GM19463 (cell line): Measurements from ENCODE around the gene FNIP1.
"Not testable (repeated sequence)": the region's sequence is repeated elsewhere in the genome, so short reads cannot be mapped to it uniquely, and the experiment has no call there.

ENCODE experiments used
- ATAC-seq: cut with Tn5 transposase; IDR thresholded peaks from one replicate; pipeline ENCODE4 v1.9.1; 2021; ENCODE audit warnings: mild to moderate bottlenecking, moderate library complexity; ENCODE audit not compliant: unreplicated experiment

Gene FNIP1

GRCh38 chr5:131641494-131641893 lies 155.3 kb downstream of the FNIP1 start:
- no peak for ATAC-seq

GRCh38 chr5:131640043-131640856 lies 156.6 kb downstream of the FNIP1 start:
- peak; percentile 49 for ATAC-seq

- ATAC-seq = no peak
Measured at GRCh38 chr5:131639148-131639547, 157.7 kb downstream of the FNIP1 start.

- ATAC-seq = no peak
Measured at GRCh38 chr5:131637694-131638093, 159.1 kb downstream of the FNIP1 start.

GRCh38 chr5:131635684-131636572 lies 160.9 kb downstream of the FNIP1 start:
- ATAC-seq = no peak

GRCh38 chr5:131634996-131635683 lies 161.7 kb downstream of the FNIP1 start, which contains the start of gene RAPGEF6:
Gene RAPGEF6 (minus strand): TSS chr5:131635229. CDS start chr5:131635030, 199 bp downstream.
- ATAC-seq = peak; percentile 88

- ATAC-seq = peak; percentile 18
Measured at GRCh38 chr5:131634666-131634995, 162.2 kb downstream of the FNIP1 start.

GRCh38 chr5:131634238-131634637 lies 162.6 kb downstream of the FNIP1 start:
- ATAC-seq = no peak

- ATAC-seq = no peak
Measured at GRCh38 chr5:131633830-131634229, 163.0 kb downstream of the FNIP1 start.

GRCh38 chr5:131630963-131631350 lies 165.9 kb downstream of the FNIP1 start:
- no peak for ATAC-seq

GRCh38 chr5:131630208-131630962 lies 166.4 kb downstream of the FNIP1 start:
- no peak for ATAC-seq

- ATAC-seq = no peak
Measured at GRCh38 chr5:131628990-131629389, 167.8 kb downstream of the FNIP1 start.

GRCh38 chr5:131627207-131627865 lies 169.5 kb downstream of the FNIP1 start:
- no peak for ATAC-seq

GRCh38 chr5:131622633-131623032 lies 174.2 kb downstream of the FNIP1 start:
- no peak for ATAC-seq

GRCh38 chr5:131621164-131621563 lies 175.7 kb downstream of the FNIP1 start:
- not testable (repeated sequence) for ATAC-seq

GRCh38 chr5:131619102-131619501 lies 177.7 kb downstream of the FNIP1 start:
- no peak for ATAC-seq

- ATAC-seq = no peak
Measured at GRCh38 chr5:131617140-131617822, 179.5 kb downstream of the FNIP1 start.

- no peak for ATAC-seq
Measured at GRCh38 chr5:131615957-131616356, 180.9 kb downstream of the FNIP1 start.

- ATAC-seq = no peak
Measured at GRCh38 chr5:131613423-131613822, 183.4 kb downstream of the FNIP1 start.

- no peak for ATAC-seq
Measured at GRCh38 chr5:131611064-131611381, 185.8 kb downstream of the FNIP1 start.
